LoVo (cell line): ENCODE measurements around the gene IFI44L.

ENCODE experiments used
- DNase-seq: peaks from one replicate; pipeline ENCODE4 v3.0.0-alpha.2; 2016; ENCODE audit warnings: low spot score

The IFI44L gene

GRCh38 chr1:78688697-78689096 is 68.4 kb downstream of the IFI44L start:
- DNase-seq: no peak

DNA sequence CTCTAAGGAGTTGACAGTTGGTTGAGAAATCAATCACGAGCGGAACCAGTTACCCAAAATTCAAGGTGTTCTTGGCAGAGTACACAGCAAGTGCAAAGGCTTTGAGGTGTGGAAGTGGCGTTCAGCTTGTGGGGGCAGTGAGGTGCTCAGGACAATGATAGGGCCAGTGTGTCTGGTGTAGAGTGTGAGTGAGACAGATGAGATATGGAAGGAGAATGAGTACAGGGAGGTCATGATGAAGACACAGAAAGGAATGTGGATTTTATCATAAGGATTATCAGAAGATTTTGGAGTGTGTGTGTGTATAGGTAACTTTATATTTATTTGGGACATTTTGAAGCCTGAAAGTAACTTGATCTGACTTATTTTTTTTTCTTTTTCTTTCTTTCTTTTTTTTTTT is 70.3 kb downstream of the IFI44L start:
- DNase-seq: no peak

DNA sequence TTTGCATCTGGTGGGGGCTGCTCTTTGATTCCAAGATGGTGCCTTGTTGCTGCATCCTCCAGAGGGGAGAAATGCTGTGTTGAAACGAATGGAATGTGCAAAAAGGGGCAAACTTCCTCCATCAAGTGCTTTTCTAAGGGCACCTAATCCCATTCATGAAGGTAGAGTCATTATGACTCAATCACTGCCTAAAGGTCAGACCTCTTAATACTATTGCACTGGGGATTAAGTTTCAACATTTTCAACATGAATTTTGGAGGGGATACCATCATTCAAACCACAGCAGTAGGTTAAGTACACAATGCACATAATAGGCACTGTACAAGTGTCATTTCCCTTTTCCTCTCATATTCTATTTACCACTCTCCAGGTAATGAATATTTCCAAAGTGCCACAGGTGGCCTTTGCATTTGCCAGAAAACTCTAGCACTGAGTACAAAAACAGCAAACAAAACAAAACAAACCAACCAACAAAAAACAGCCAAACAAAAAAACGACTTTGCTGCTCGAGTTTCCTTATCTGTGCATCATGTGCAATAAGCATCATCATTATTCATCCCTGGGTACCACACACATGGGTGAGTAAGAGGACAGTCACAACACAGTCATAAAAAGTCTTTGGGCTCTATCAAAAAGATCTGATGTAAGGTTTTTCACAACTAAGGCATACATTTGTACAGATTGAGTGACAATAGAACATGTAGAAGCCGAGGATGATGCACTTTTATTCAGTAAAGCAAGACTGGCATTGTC is 71.9 kb downstream of the IFI44L start:
- DNase-seq: no peak
